ENCODE results near the gene DUSP28.

GRCh38 chr2:240597419-240598181 is 37.4 kb downstream of the DUSP28 start:
- TF ChIP-seq POLR2A (IDR thresholded peaks at IDR 0.05; ENCODE audit: low read depth, low read length) = no peak
- no peak for TF ChIP-seq TAF1 (IDR thresholded peaks at IDR 0.05; ENCODE audit: low read depth, low read length)

Data from GM12891 (cell line).